HepG2 (cell line): ENCODE measurements around the gene GAR1. TPM values are rescaled to one million over a fixed set of nuclear protein-coding genes. Genes with fewer than 3 reads are reported as not detected.

Experiments used
- ASH2L ChIP-seq: fragments of 300-600, 200-600 bp; sonication (generic); IDR thresholded peaks from 2 replicates; pipeline ENCODE4 v1.7.0; 2017; ENCODE audit warnings: low read depth, mild to moderate bottlenecking, moderate library complexity, mixed read lengths, low read length; ENCODE audit not compliant: insufficient read length
- GABPA ChIP-seq, 2 experiments: IDR thresholded peaks; 2 replicates each; pipeline ENCODE4 v1.6.1; 2011 to 2016; ENCODE audit warnings: low read depth in 2 of 2, low read length in 1 of 2, missing biosample characterization in 1 of 2, missing genetic modification characterization in 1 of 2
- GLMP ChIP-seq: sonication (generic); formaldehyde crosslinking; IDR thresholded peaks from 2 replicates; pipeline ENCODE4 v1.9.0; 2021; ENCODE audit warnings: missing genetic modification reagents, mild to moderate bottlenecking, borderline replicate concordance
- GMEB2 ChIP-seq: IDR thresholded peaks from 2 replicates; pipeline ENCODE4 v1.6.1; 2016; ENCODE audit warnings: missing biosample characterization, missing genetic modification reagents, low read depth
- KDM5B ChIP-seq: sonication (generic); formaldehyde crosslinking; IDR thresholded peaks from 2 replicates; pipeline ENCODE4 v1.4.0; 2020; ENCODE audit warnings: missing genetic modification reagents, mild to moderate bottlenecking, borderline replicate concordance
- NPAS2 ChIP-seq: sonication (generic); formaldehyde crosslinking; IDR thresholded peaks from 2 replicates; pipeline ENCODE4 v1.8.0; 2022; ENCODE audit warnings: mild to moderate bottlenecking, missing genetic modification reagents, borderline replicate concordance
- PHF20 ChIP-seq: sonication (generic); formaldehyde crosslinking; IDR thresholded peaks from 2 replicates; pipeline ENCODE4 v1.5.0; 2020; ENCODE audit warnings: mild to moderate bottlenecking, missing genetic modification reagents
- PHF21A ChIP-seq: sonication (generic); formaldehyde crosslinking; IDR thresholded peaks from 2 replicates; pipeline ENCODE4 v1.5.0; 2020; ENCODE audit warnings: mild to moderate bottlenecking, missing genetic modification reagents
- RERE ChIP-seq: IDR thresholded peaks from 2 replicates; pipeline ENCODE4 v1.6.1; 2016; ENCODE audit warnings: low read depth, missing genetic modification reagents, missing compliant biosample characterization
- RXRA ChIP-seq: sonication (generic); formaldehyde crosslinking; IDR thresholded peaks from 2 replicates; pipeline ENCODE4 v1.5.1; 2020; ENCODE audit warnings: missing genetic modification reagents
- SNAPC5 ChIP-seq: sonication (generic); formaldehyde crosslinking; IDR thresholded peaks from 2 replicates; pipeline ENCODE4 v1.8.1; 2023; ENCODE audit warnings: mild to moderate bottlenecking, missing genetic modification reagents, borderline replicate concordance
- XRCC5 ChIP-seq: fragments of 200-400 bp; formaldehyde crosslinking; optimal IDR thresholded peaks from 2 replicates; pipeline ENCODE3; 2017; ENCODE audit warnings: mild to moderate bottlenecking, low read length
- ZBTB2 ChIP-seq: sonication (generic); formaldehyde crosslinking; IDR thresholded peaks from 2 replicates; pipeline ENCODE4 v1.8.0; 2022; ENCODE audit warnings: low read depth, missing genetic modification reagents
- ZFX ChIP-seq: sonication (generic); formaldehyde crosslinking; IDR thresholded peaks from 2 replicates; pipeline ENCODE4 v1.4.0; 2020; ENCODE audit warnings: mild to moderate bottlenecking, low read depth, missing genetic modification reagents, moderate library complexity
- ZNF3 ChIP-seq: IDR thresholded peaks from 2 replicates; pipeline ENCODE4 v1.7.0; 2017; ENCODE audit warnings: inconsistent platforms
- ZNF670 ChIP-seq: sonication (generic); formaldehyde crosslinking; IDR thresholded peaks from 2 replicates; pipeline ENCODE4 v1.8.0; 2022; ENCODE audit warnings: mild to moderate bottlenecking, missing genetic modification reagents, borderline replicate concordance
- ZNF839 ChIP-seq: sonication (generic); formaldehyde crosslinking; IDR thresholded peaks from 2 replicates; pipeline ENCODE4 v1.4.0; 2020; ENCODE audit warnings: missing genetic modification reagents, mild to moderate bottlenecking, borderline replicate concordance
- ZSCAN30 ChIP-seq: sonication (generic); formaldehyde crosslinking; IDR thresholded peaks from 2 replicates; pipeline ENCODE4 v1.5.0; 2020; ENCODE audit warnings: mild to moderate bottlenecking, missing genetic modification reagents
- polyA plus RNA-seq, 8 experiments: library from polyadenylated mRNA; depleted of rRNA in 3 of 8; stranded (reverse) in 7 of 8; unstranded in 1 of 8; fragments of >200 nt; fragmentation: Illumina TruSeq in 4 of 8; extraction: Trizol in 4 of 8; gene quantifications; 2 replicates each; pipeline versions ENCODE4 v1.2.1 to v1.2.3, GENCODE V29; 2011 to 2016; ENCODE audit warnings: low read depth in 4 of 8, missing spikeins in 1 of 8, mixed read lengths in 1 of 8; ENCODE audit not compliant: insufficient read depth in 1 of 8
- total RNA-seq, 5 experiments: library from RNA; depleted of rRNA; stranded (reverse); fragments of >200 nt; fragmentation: Illumina TruSeq; extraction: Trizol; gene quantifications; 2 replicates each; pipeline ENCODE4 v1.2.3, GENCODE V29; 2016; ENCODE audit warnings: low read depth in 1 of 5

The GAR1 gene
- total and polyA plus RNA-seq, 2 of the 13 experiments (the other 11 are each of a cell fraction or from before 2014, with no cell fraction given) = 11.3 to 11.4 TPM

GRCh38 chr4:109815151-109816081 lies at the start of gene GAR1 (continued):
- TF ChIP-seq ZNF670 (CRISPR knock-in tag) = no peak
- TF ChIP-seq ZNF839 (CRISPR knock-in tag) = peak; percentile 74; the same call in 1 of the 2 replicates
- peak; percentile 14; the same call in 1 of the 2 replicates for TF ChIP-seq ZNF3
- 0 out of 2 replicates have a peak, but pooled peaks have one; percentile 58 for TF ChIP-seq ZBTB2 (CRISPR knock-in tag)
- TF ChIP-seq PHF21A (CRISPR knock-in tag) = peak; percentile 44; the same call in 1 of the 2 replicates
- peak; percentile 78; the same call in 1 of the 2 replicates for TF ChIP-seq KDM5B
- TF ChIP-seq PHF20 = peak; percentile 95
- TF ChIP-seq GMEB2 (CRISPR knock-in tag) = peak; percentile 73; the same call in 1 of the 2 replicates
- peak; percentile 32; the same call in 1 of the 2 replicates for TF ChIP-seq RXRA (CRISPR knock-in tag)
- TF ChIP-seq SNAPC5 (CRISPR knock-in tag) = no peak
- peak; percentile 82 for TF ChIP-seq ZFX (CRISPR knock-in tag)
- TF ChIP-seq NPAS2 = no peak
- TF ChIP-seq ASH2L = peak; percentile 98
- no peak for TF ChIP-seq GLMP (CRISPR knock-in tag)
- TF ChIP-seq GABPA (IDR thresholded peaks at IDR 0.05; ENCODE audit: low read depth, low read length) = peak; percentile 82
- TF ChIP-seq GABPA (CRISPR knock-in tag; IDR thresholded peaks at IDR 0.05; ENCODE audit: low read depth) = peak; percentile 98
- TF ChIP-seq XRCC5 = peak; percentile 18
- no peak for TF ChIP-seq RERE (CRISPR knock-in tag)
- no peak for TF ChIP-seq ZSCAN30
